Measurements from ENCODE around the gene CNTNAP5. TPM values are rescaled to one million over a fixed set of nuclear protein-coding genes. Genes with fewer than 3 reads are reported as not detected.

CNTNAP5 gene
- total RNA-seq, 2 experiments from 2014 or later = not detected

DNA sequence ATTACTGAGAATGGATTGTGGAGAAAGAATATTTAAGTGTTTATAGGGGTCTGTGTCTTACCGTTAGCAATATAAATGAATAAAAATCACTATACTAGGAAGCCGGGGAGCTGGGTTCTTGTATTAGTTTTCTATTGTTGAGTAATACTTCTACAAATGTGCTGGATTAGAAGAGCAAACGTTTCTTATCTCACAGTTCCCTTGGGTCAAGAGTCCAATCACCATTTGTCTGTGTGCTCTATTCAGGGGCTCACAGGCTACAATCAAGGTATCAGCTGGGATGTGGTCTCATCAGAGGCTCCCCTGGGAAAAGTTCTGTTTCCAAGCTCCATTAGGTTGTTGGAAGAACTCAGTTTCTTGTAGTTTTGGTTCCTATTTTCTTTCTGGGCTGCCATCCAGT is 790.9 kb downstream of the CNTNAP5 start:
- DNase-seq (no peak), ATAC-seq (no peak)
- Mint-ChIP-seq H3K4me1 (ENCODE audit: low read depth) (no peaks in the 10 kb centered on the region), H3K36me3 (ENCODE audit: low read depth) (no peaks in the 10 kb centered on the region), H3K27ac (no peak overlapping the region), H3K27me3 (no peaks in the 10 kb centered on the region), H3K4me3 (no peak overlapping the region), H3K9me3 (peaks cover 6% of the 10 kb centered on the region)
- ChIA-PET CTCF (no interaction called here), POLR2A (no interaction called here)
- TF ChIP-seq, protein P1, sequence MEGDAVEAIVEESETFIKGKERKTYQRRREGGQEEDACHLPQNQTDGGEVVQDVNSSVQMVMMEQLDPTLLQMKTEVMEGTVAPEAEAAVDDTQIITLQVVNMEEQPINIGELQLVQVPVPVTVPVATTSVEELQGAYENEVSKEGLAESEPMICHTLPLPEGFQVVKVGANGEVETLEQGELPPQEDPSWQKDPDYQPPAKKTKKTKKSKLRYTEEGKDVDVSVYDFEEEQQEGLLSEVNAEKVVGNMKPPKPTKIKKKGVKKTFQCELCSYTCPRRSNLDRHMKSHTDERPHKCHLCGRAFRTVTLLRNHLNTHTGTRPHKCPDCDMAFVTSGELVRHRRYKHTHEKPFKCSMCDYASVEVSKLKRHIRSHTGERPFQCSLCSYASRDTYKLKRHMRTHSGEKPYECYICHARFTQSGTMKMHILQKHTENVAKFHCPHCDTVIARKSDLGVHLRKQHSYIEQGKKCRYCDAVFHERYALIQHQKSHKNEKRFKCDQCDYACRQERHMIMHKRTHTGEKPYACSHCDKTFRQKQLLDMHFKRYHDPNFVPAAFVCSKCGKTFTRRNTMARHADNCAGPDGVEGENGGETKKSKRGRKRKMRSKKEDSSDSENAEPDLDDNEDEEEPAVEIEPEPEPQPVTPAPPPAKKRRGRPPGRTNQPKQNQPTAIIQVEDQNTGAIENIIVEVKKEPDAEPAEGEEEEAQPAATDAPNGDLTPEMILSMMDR (IDR thresholded peaks at IDR 0.05) = no peak
- intact Hi-C loops (cut with micrococcal nuclease) = no loop called here

DNA sequence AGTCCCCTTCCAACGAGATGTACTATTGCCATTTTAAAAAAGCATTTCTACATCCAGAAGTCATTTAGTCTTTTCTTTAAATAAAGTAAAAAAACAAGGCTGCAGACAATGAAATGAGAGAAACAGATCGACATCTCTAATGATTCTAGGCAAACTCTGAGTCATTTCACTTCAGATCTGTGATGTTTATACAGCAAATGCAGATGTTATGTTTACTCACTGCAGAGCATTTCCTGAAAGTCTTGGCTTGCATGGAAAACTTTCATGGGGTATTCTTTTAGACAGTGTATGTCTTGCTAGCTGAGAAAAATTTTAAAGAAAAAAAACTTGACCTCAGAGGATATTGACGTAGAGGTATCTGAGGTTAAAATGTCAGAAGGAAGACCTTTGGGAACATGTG is 797.4 kb downstream of the CNTNAP5 start:
- H3K4me3 Mint-ChIP-seq = no peak overlapping the region
- ChIA-PET POLR2A (no interaction called here), CTCF (no interaction called here)
- ATAC-seq (no peak), DNase-seq (no peak)
- TF ChIP-seq, protein P1 (IDR thresholded peaks at IDR 0.05) = no peak
- H3K27ac Mint-ChIP-seq = no peak overlapping the region
- no peaks in the 10 kb centered on the region for H3K4me1 Mint-ChIP-seq (ENCODE audit: low read depth)
- H3K36me3 Mint-ChIP-seq (ENCODE audit: low read depth) = no peaks in the 10 kb centered on the region
- peaks cover 2% of the 10 kb centered on the region for H3K9me3 Mint-ChIP-seq
- H3K27me3 Mint-ChIP-seq = no peaks in the 10 kb centered on the region
- intact Hi-C loops (cut with micrococcal nuclease) = no loop called here

DNA sequence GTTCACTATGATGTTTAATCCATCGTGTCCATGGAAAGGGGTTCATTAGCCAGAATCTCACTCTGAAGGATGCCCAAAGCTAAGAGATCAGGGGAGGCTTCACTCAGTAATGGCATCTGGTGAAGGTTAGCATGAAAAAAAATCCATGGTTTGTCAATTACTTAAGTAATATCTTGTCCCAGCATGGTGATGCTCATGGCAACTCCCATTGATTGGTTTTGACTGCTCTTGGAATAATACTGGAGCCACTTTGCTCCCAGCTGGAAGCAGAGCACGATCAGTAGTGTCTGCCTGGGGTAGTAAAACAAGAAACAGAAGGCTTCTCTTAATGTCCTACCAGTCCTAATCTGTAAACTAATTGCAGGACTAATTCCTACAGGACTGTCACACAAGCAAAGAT is 799.4 kb downstream of the CNTNAP5 start:
- ChIA-PET POLR2A (no interaction called here), CTCF (no interaction called here)
- ATAC-seq = no peak
- TF ChIP-seq, protein P1 (IDR thresholded peaks at IDR 0.05) = no peak
- Mint-ChIP-seq H3K27me3 (no peaks in the 10 kb centered on the region), H3K4me1 (ENCODE audit: low read depth) (no peaks in the 10 kb centered on the region), H3K4me3 (no peak overlapping the region), H3K9me3 (peaks cover 4% of the 10 kb centered on the region), H3K36me3 (ENCODE audit: low read depth) (no peaks in the 10 kb centered on the region), H3K27ac (no peak overlapping the region)
- intact Hi-C loops (cut with micrococcal nuclease) = no loop called here
- DNase-seq = no peak

DNA sequence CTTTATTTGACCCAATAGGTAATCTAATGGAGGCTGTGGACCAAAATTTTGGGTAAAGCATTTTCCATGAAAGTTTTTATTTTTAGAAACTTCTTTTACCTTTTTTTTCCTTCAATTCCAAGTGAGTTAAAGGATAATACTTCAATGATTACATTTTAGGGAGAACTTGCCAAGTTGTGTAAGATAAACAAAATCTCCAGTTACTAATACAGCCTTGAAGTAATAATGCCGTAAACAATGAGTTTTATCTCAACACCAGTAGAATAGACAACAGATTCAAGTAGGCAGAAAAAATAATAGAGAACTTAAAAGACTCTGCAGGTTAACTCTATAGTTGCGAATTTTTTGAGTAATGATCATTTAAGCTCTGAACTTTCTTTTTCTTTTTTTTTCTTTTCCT is 807.4 kb downstream of the CNTNAP5 start:
- ATAC-seq (no peak), DNase-seq (no peak)
- ChIA-PET CTCF (no interaction called here), POLR2A (no interaction called here)
- Mint-ChIP-seq H3K27ac (no peak overlapping the region), H3K9me3 (peaks cover 3% of the 10 kb centered on the region), H3K27me3 (no peaks in the 10 kb centered on the region), H3K36me3 (ENCODE audit: low read depth) (no peaks in the 10 kb centered on the region), H3K4me3 (no peak overlapping the region), H3K4me1 (ENCODE audit: low read depth) (no peaks in the 10 kb centered on the region)
- TF ChIP-seq, protein P1 (IDR thresholded peaks at IDR 0.05) = no peak
- intact Hi-C loops (cut with micrococcal nuclease) = no loop called here

DNA sequence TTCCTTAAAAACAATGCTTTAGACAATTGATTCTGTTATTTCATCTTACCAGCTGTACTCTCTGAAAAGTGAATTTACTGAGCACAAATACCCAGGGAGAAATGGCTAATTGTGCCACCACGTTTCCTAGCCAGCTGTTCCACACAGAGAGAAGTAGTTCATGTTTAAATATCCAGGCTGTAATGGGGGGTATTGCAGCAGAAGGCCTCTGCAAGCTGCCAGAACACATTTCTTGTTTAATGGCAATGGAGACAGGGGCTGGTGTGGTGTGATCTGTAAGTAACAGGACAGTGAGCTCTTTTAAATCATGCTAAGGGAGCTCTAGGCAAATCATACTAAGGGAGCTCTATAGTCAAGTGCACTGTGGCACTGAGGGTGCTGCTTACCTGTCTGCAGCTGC is 809.2 kb downstream of the CNTNAP5 start:
- ChIA-PET CTCF (no interaction called here), POLR2A (no interaction called here)
- DNase-seq (no peak), ATAC-seq (no peak)
- Mint-ChIP-seq H3K9me3 (no peaks in the 10 kb centered on the region), H3K4me1 (ENCODE audit: low read depth) (no peaks in the 10 kb centered on the region), H3K4me3 (no peak overlapping the region), H3K27me3 (no peaks in the 10 kb centered on the region), H3K27ac (no peak overlapping the region), H3K36me3 (ENCODE audit: low read depth) (no peaks in the 10 kb centered on the region)
- intact Hi-C loops (cut with micrococcal nuclease) = no loop called here
- TF ChIP-seq, protein P1 (IDR thresholded peaks at IDR 0.05) = no peak

Data from activated CD8-positive, alpha-beta T cell treated with anti-CD3 and anti-CD28 coated beads for 36 hours (primary cell).